ENCODE measurements around the gene TMEM165. TPM values are rescaled to one million over a fixed set of nuclear protein-coding genes. Genes with fewer than 3 reads are reported as not detected.

TMEM165 gene
- total RNA-seq, 4 donors from 2014 or later = 82.5 to 129 (median 98.3) TPM

- WGBS = 61% methylated on average over 1 of the region's 1 CpG
- H3K27me3 ChIP-seq = no peaks in the 10 kb centered on the region
- TF ChIP-seq EP300 (IDR thresholded peaks at IDR 0.05) = no peak
- no peak for TF ChIP-seq CTCF (IDR thresholded peaks at IDR 0.05)
- no peak for TF ChIP-seq POLR2A (IDR thresholded peaks at IDR 0.05)
- no peak for TF ChIP-seq POLR2AphosphoS5 (IDR thresholded peaks at IDR 0.05)
- no peak overlapping the region for H3K27ac ChIP-seq
- no peaks in the 10 kb centered on the region for H3K9me3 ChIP-seq
- no peak for DNase-seq (ENCODE audit: low spot score in 2 of 2)
- peaks cover 58% of the 10 kb centered on the region for H3K36me3 ChIP-seq
- no peaks in the 10 kb centered on the region for H3K4me1 ChIP-seq
- no peak overlapping the region for H3K4me3 ChIP-seq
Measured at GRCh38 chr4:55447831-55448230, 52.1 kb downstream of the TMEM165 start.

GRCh38 chr4:55450566-55450965 lies 54.8 kb downstream of the TMEM165 start:
- Histone ChIP-seq H3K4me1 (peaks cover under 1% of the 10 kb centered on the region), H3K36me3 (peaks cover 47% of the 10 kb centered on the region), H3K27me3 (no peaks in the 10 kb centered on the region), H3K9me3 (no peaks in the 10 kb centered on the region), H3K4me3 (no peak overlapping the region), H3K27ac (no peak overlapping the region)
- DNase-seq (ENCODE audit: low spot score in 2 of 2) = no peak
- TF ChIP-seq POLR2AphosphoS5 (IDR thresholded peaks at IDR 0.05) (no peak), EP300 (IDR thresholded peaks at IDR 0.05) (no peak), POLR2A (IDR thresholded peaks at IDR 0.05) (no peak), CTCF (IDR thresholded peaks at IDR 0.05) (no peak)
- 89% methylated on average over 8 of the region's 8 CpGs for WGBS

GRCh38 chr4:55458164-55458563 lies 62.4 kb downstream of the TMEM165 start:
- Histone ChIP-seq H3K9me3 (no peaks in the 10 kb centered on the region), H3K36me3 (peaks cover 7% of the 10 kb centered on the region), H3K4me3 (no peak overlapping the region), H3K27ac (no peak overlapping the region), H3K4me1 (peaks cover 3% of the 10 kb centered on the region), H3K27me3 (no peaks in the 10 kb centered on the region)
- no peak for DNase-seq (ENCODE audit: low spot score in 2 of 2)
- 60% methylated on average over 5 of the region's 5 CpGs for WGBS
- no peak for TF ChIP-seq POLR2A (IDR thresholded peaks at IDR 0.05)
- TF ChIP-seq POLR2AphosphoS5 (IDR thresholded peaks at IDR 0.05) = no peak

- WGBS = 60% methylated on average over 2 of the region's 2 CpGs
- H3K27ac ChIP-seq = no peak overlapping the region
Measured at GRCh38 chr4:55458611-55459010, 62.9 kb downstream of the TMEM165 start.

GRCh38 chr4:55466001-55466400 lies 70.2 kb downstream of the TMEM165 start:
- DNase-seq (ENCODE audit: low spot score in 2 of 2) = no peak
- Histone ChIP-seq H3K4me3 (no peak overlapping the region), H3K27me3 (no peaks in the 10 kb centered on the region), H3K27ac (no peak overlapping the region), H3K36me3 (peaks cover 47% of the 10 kb centered on the region), H3K4me1 (no peaks in the 10 kb centered on the region), H3K9me3 (no peaks in the 10 kb centered on the region)
- WGBS = 96% methylated on average over 3 of the region's 3 CpGs
- no peak for TF ChIP-seq CTCF (IDR thresholded peaks at IDR 0.05)
- TF ChIP-seq POLR2AphosphoS5 (IDR thresholded peaks at IDR 0.05) = no peak
- TF ChIP-seq POLR2A (IDR thresholded peaks at IDR 0.05) = no peak

More at GRCh38 chr4:55458611-55459010, 62.9 kb downstream of the TMEM165 start:
- H3K9me3 ChIP-seq = no peaks in the 10 kb centered on the region
- TF ChIP-seq POLR2A (IDR thresholded peaks at IDR 0.05) (no peak), POLR2AphosphoS5 (IDR thresholded peaks at IDR 0.05) (no peak)
- H3K4me1 ChIP-seq = peaks cover 3% of the 10 kb centered on the region
- peaks cover 7% of the 10 kb centered on the region for H3K36me3 ChIP-seq
- no peak overlapping the region for H3K4me3 ChIP-seq
- no peaks in the 10 kb centered on the region for H3K27me3 ChIP-seq
- no peak for DNase-seq (ENCODE audit: low spot score in 2 of 2)

GRCh38 chr4:55468724-55469123 lies 73.0 kb downstream of the TMEM165 start:
- Histone ChIP-seq H3K27ac (no peak overlapping the region), H3K36me3 (peaks cover 46% of the 10 kb centered on the region), H3K4me1 (no peaks in the 10 kb centered on the region), H3K9me3 (no peaks in the 10 kb centered on the region), H3K27me3 (no peaks in the 10 kb centered on the region), H3K4me3 (no peak overlapping the region)
- 91% methylated on average over 2 of the region's 2 CpGs for WGBS
- no peak for DNase-seq (ENCODE audit: low spot score in 2 of 2)
- no peak for TF ChIP-seq POLR2A (IDR thresholded peaks at IDR 0.05)
- TF ChIP-seq POLR2AphosphoS5 (IDR thresholded peaks at IDR 0.05) = no peak
- TF ChIP-seq EP300 (IDR thresholded peaks at IDR 0.05) = no peak
- TF ChIP-seq CTCF (IDR thresholded peaks at IDR 0.05) = no peak
